H1 (cell line): ENCODE results near the gene MIOX. TPM values are rescaled to one million over a fixed set of nuclear protein-coding genes. Genes with fewer than 3 reads are reported as not detected.

Source experiments
- YY1 ChIP-seq: IDR thresholded peaks from 2 replicates; pipeline ENCODE4 v1.6.1; 2011; ENCODE audit warnings: low read depth, mild to moderate bottlenecking, low read length
- polyA plus RNA-seq, 7 experiments: library from polyadenylated mRNA; depleted of rRNA in 3 of 7; stranded (reverse) in 5 of 7; unstranded in 2 of 7; fragments of >200 nt in 5 of 7; fragments of 200-250 nt in 2 of 7; gene quantifications; 1 replicate in 5 of 7; 2 replicates in 1 of 7; 4 replicates in 1 of 7; pipeline versions ENCODE4 v1.2.1 to v1.2.3, GENCODE V29; 2011 to 2013; ENCODE audit warnings: missing spikeins in 2 of 7, mixed read lengths in 2 of 7
- total RNA-seq: library from RNA; stranded (reverse); fragmentation: NEBNext Ultra II Directional; extraction: Animal tissue kit (Norgen Biotek cat#: 25700); gene quantifications from 2 replicates; pipeline ENCODE4 v1.2.1, GENCODE V29; 2021
- TF ChIP-seq, protein P1 (sequence below): fragments of 300-600 bp; sonication (generic); IDR thresholded peaks from 2 replicates; pipeline ENCODE4 v1.7.1; 2012; ENCODE audit warnings: low read length, moderate library complexity, mild to moderate bottlenecking, inconsistent platforms; ENCODE audit not compliant: insufficient replicate concordance
- TF ChIP-seq, protein P2 (sequence below): IDR thresholded peaks from 2 replicates; pipeline ENCODE4 v1.6.1; 2012; ENCODE audit warnings: low read length, inconsistent platforms

The MIOX gene
- total and polyA plus RNA-seq, 2 of the 8 experiments (the other 6 are each of a cell fraction or from before 2014, with no cell fraction given): 0.30 to 0.32 TPM

DNA sequence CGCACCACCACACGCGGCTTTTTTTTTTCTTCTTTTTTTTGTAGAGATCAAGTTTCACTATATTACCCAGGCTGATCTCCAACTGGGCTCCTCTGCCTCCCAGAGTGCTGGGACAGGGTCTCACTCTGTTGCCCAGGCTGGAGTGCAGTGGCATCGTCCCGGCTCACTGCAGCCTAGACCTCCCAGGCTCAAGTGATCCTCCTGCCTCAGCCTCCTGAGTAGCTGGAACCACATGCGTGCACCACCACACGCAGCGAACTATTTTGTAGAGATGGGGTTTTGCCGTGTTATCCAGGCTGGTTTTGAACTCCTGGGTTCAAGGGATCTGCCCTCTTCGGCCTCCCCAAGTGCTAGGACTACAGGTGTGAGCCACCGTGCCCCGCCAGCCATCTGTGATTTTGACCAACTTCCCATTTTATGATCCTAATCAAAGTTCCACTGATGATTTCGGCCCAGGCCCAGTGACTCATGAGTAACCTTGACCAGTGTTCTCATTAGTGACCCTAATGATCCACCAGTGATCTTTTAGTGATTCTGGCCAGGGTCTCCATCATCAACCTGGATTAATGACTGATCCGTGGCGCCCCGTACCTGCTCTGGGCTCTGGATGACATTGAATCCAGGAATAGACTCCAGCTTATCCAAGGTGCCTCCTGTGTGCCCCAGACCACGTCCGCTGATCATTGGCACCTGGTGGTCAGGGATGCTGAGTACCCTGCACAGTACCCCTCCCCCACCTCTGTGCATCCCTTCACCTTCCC, 41.4 kb downstream of the MIOX start (continued):
- TF ChIP-seq, protein P1, sequence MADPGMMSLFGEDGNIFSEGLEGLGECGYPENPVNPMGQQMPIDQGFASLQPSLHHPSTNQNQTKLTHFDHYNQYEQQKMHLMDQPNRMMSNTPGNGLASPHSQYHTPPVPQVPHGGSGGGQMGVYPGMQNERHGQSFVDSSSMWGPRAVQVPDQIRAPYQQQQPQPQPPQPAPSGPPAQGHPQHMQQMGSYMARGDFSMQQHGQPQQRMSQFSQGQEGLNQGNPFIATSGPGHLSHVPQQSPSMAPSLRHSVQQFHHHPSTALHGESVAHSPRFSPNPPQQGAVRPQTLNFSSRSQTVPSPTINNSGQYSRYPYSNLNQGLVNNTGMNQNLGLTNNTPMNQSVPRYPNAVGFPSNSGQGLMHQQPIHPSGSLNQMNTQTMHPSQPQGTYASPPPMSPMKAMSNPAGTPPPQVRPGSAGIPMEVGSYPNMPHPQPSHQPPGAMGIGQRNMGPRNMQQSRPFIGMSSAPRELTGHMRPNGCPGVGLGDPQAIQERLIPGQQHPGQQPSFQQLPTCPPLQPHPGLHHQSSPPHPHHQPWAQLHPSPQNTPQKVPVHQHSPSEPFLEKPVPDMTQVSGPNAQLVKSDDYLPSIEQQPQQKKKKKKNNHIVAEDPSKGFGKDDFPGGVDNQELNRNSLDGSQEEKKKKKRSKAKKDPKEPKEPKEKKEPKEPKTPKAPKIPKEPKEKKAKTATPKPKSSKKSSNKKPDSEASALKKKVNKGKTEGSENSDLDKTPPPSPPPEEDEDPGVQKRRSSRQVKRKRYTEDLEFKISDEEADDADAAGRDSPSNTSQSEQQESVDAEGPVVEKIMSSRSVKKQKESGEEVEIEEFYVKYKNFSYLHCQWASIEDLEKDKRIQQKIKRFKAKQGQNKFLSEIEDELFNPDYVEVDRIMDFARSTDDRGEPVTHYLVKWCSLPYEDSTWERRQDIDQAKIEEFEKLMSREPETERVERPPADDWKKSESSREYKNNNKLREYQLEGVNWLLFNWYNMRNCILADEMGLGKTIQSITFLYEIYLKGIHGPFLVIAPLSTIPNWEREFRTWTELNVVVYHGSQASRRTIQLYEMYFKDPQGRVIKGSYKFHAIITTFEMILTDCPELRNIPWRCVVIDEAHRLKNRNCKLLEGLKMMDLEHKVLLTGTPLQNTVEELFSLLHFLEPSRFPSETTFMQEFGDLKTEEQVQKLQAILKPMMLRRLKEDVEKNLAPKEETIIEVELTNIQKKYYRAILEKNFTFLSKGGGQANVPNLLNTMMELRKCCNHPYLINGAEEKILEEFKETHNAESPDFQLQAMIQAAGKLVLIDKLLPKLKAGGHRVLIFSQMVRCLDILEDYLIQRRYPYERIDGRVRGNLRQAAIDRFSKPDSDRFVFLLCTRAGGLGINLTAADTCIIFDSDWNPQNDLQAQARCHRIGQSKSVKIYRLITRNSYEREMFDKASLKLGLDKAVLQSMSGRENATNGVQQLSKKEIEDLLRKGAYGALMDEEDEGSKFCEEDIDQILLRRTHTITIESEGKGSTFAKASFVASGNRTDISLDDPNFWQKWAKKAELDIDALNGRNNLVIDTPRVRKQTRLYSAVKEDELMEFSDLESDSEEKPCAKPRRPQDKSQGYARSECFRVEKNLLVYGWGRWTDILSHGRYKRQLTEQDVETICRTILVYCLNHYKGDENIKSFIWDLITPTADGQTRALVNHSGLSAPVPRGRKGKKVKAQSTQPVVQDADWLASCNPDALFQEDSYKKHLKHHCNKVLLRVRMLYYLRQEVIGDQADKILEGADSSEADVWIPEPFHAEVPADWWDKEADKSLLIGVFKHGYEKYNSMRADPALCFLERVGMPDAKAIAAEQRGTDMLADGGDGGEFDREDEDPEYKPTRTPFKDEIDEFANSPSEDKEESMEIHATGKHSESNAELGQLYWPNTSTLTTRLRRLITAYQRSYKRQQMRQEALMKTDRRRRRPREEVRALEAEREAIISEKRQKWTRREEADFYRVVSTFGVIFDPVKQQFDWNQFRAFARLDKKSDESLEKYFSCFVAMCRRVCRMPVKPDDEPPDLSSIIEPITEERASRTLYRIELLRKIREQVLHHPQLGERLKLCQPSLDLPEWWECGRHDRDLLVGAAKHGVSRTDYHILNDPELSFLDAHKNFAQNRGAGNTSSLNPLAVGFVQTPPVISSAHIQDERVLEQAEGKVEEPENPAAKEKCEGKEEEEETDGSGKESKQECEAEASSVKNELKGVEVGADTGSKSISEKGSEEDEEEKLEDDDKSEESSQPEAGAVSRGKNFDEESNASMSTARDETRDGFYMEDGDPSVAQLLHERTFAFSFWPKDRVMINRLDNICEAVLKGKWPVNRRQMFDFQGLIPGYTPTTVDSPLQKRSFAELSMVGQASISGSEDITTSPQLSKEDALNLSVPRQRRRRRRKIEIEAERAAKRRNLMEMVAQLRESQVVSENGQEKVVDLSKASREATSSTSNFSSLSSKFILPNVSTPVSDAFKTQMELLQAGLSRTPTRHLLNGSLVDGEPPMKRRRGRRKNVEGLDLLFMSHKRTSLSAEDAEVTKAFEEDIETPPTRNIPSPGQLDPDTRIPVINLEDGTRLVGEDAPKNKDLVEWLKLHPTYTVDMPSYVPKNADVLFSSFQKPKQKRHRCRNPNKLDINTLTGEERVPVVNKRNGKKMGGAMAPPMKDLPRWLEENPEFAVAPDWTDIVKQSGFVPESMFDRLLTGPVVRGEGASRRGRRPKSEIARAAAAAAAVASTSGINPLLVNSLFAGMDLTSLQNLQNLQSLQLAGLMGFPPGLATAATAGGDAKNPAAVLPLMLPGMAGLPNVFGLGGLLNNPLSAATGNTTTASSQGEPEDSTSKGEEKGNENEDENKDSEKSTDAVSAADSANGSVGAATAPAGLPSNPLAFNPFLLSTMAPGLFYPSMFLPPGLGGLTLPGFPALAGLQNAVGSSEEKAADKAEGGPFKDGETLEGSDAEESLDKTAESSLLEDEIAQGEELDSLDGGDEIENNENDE: no peak
- TF ChIP-seq YY1: no peak
- TF ChIP-seq, protein P2, sequence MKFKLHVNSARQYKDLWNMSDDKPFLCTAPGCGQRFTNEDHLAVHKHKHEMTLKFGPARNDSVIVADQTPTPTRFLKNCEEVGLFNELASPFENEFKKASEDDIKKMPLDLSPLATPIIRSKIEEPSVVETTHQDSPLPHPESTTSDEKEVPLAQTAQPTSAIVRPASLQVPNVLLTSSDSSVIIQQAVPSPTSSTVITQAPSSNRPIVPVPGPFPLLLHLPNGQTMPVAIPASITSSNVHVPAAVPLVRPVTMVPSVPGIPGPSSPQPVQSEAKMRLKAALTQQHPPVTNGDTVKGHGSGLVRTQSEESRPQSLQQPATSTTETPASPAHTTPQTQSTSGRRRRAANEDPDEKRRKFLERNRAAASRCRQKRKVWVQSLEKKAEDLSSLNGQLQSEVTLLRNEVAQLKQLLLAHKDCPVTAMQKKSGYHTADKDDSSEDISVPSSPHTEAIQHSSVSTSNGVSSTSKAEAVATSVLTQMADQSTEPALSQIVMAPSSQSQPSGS: no peak
